K562 (cell line): Measurements from ENCODE around the gene GLCCI1. TPM values are rescaled to one million over a fixed set of nuclear protein-coding genes. Genes with fewer than 3 reads are reported as not detected.

ENCODE experiments used
- ATAC-seq: fragments of 200-7000 bp; cut with Tn5 transposase; 3 replicates; pipeline ENCODE4 v1.9.1; 2020; ENCODE audit warnings: moderate library complexity
- BruUV-seq: library from RNA; stranded (reverse); fragments of 400-500 nt; replicated peaks from 2 replicates; lab custom pipeline; 2021; lab: Mats Ljungman, UMichigan
- CTCF ChIA-PET: fragments of 300-600 bp; formaldehyde crosslinking; extraction: SDS; loops from one replicate; lab custom pipeline; 2021; ENCODE audit warnings: low intra/inter-chr PET ratio; lab: Yijun Ruan, JAX
- POLR2A ChIA-PET: fragments of 300-600, 350-650 bp; sonication (Branson Sonifier 250); formaldehyde crosslinking; extraction: SDS; loops from one replicate; lab custom pipeline; 2021; ENCODE audit warnings: antibody characterized with exemption, inconsistent platforms; lab: Yijun Ruan, JAX
- DNase-seq, 4 experiments: peaks; one replicate each; pipeline versions ENCODE4 v3.0.0 to v3.0.0-alpha.2; 2011 to 2018; ENCODE audit warnings: low spot score in 3 of 4, mixed read lengths in 3 of 4; ENCODE audit errors: extremely low read depth in 1 of 4
- FAIRE-seq: peaks from 2 replicates; lab custom pipeline; 2011; peaks lifted over from hg19 to GRCh38; lab: Jason Lieb, UNC
- H2AFZ ChIP-seq: 2 replicates; pipeline ENCODE4 v1.6.0; 2011; ENCODE audit warnings: low read depth, low read length, control low read depth, inconsistent platforms
- H3K27ac ChIP-seq: fragments of 200-600 bp; 3 replicates; pipeline ENCODE4 v1.8.0; 2011; ENCODE audit warnings: low read depth, mild to moderate bottlenecking, control low read depth, inconsistent platforms, low read length, moderate library complexity, mixed read lengths; ENCODE audit errors: extremely low read depth
- H3K27me3 ChIP-seq, 2 experiments: fragments of 300-600 bp in 1 of 2; 2 replicates in 1 of 2; 3 replicates in 1 of 2; pipeline versions ENCODE4 v1.6.0 to v1.8.0; 2011; ENCODE audit warnings: inconsistent platforms in 2 of 2, low read length in 2 of 2, mild to moderate bottlenecking in 1 of 2, mixed read lengths in 1 of 2, moderate library complexity in 1 of 2; ENCODE audit not compliant: control insufficient read depth in 2 of 2, insufficient read depth in 2 of 2
- H3K36me3 ChIP-seq: fragments of 300-600 bp; 3 replicates; pipeline ENCODE4 v1.8.0; 2011; ENCODE audit warnings: mild to moderate bottlenecking, low read length, inconsistent platforms; ENCODE audit not compliant: control insufficient read depth, insufficient read depth
- H3K4me1 ChIP-seq, 2 experiments: fragments of 200-600 bp in 1 of 2; replicated peaks in 1 of 2; 2 replicates in 1 of 2; 3 replicates in 1 of 2; pipeline versions ENCODE4 v1.5.1 to v1.8.0; 2011; ENCODE audit warnings: inconsistent platforms in 2 of 2, low read length in 2 of 2, mild to moderate bottlenecking in 1 of 2, mixed read lengths in 1 of 2, moderate library complexity in 1 of 2; ENCODE audit not compliant: control insufficient read depth in 2 of 2, insufficient read depth in 2 of 2
- H3K4me2 ChIP-seq: 2 replicates; pipeline ENCODE4 v1.6.1; 2011; ENCODE audit warnings: low read length, control low read depth, inconsistent platforms, mixed read lengths; ENCODE audit not compliant: insufficient read depth
- H3K4me3 ChIP-seq: fragments of 200-600 bp; sonication (generic), shearing (Covaris generic); 2 replicates; pipeline ENCODE4 v1.5.1; 2016; ENCODE audit warnings: control low read depth, inconsistent platforms
- H3K79me2 ChIP-seq: fragments of 200-600 bp; 3 replicates; pipeline ENCODE4 v1.8.0; 2011; ENCODE audit warnings: low read length, inconsistent platforms; ENCODE audit not compliant: control insufficient read depth, insufficient read depth
- H3K9ac ChIP-seq, 2 experiments: 2 replicates each; pipeline versions ENCODE4 v1.6.0 to v1.6.1; 2011; ENCODE audit warnings: low read depth in 2 of 2, low read length in 2 of 2, control low read depth in 1 of 2, inconsistent platforms in 1 of 2, mild to moderate bottlenecking in 1 of 2, mixed read lengths in 1 of 2; ENCODE audit not compliant: insufficient read depth in 1 of 2
- H3K9me1 ChIP-seq: one replicate; pipeline ENCODE4 v1.6.0; 2011; ENCODE audit warnings: inconsistent platforms, mild to moderate bottlenecking, low read length, moderate library complexity; ENCODE audit not compliant: control insufficient read depth, insufficient read depth
- H3K9me3 ChIP-seq: replicated peaks from 2 replicates; pipeline ENCODE4 v1.5.1; 2011; ENCODE audit warnings: low read depth, low read length, inconsistent platforms; ENCODE audit not compliant: control insufficient read depth, insufficient read depth
- H4K20me1 ChIP-seq: replicated peaks from 2 replicates; pipeline ENCODE4 v1.6.1; 2011; ENCODE audit warnings: low read length, inconsistent platforms, mixed read lengths; ENCODE audit not compliant: control insufficient read depth, insufficient read depth
- C11orf30 ChIP-seq: fragments of 450-650 bp; IDR thresholded peaks from 2 replicates; pipeline ENCODE4 v1.6.1; 2016; ENCODE audit warnings: low read depth, mild to moderate bottlenecking
- ETS1 ChIP-seq: conservative IDR thresholded peaks from 2 replicates; pipeline ENCODE4 v1.6.1; 2011; ENCODE audit warnings: low read depth, mild to moderate bottlenecking, low read length; ENCODE audit not compliant: control insufficient read depth
- JUNB ChIP-seq: fragments of 450-650 bp; formaldehyde crosslinking; conservative IDR thresholded peaks from 2 replicates; pipeline ENCODE4 v1.4.0; 2020; ENCODE audit warnings: mild to moderate bottlenecking
- KDM4B ChIP-seq, 2 experiments: fragments of 450-650 bp in 1 of 2; sonication (generic) in 1 of 2; IDR thresholded peaks; 2 replicates each; pipeline ENCODE4 v1.6.1; 2016 to 2017; ENCODE audit warnings: borderline replicate concordance in 2 of 2, antibody characterized with exemption in 1 of 2, low read depth in 1 of 2, mild to moderate bottlenecking in 1 of 2
- MED1 ChIP-seq: sonication (generic); formaldehyde crosslinking; IDR thresholded peaks from 2 replicates; pipeline ENCODE4 v1.8.1; 2023; ENCODE audit warnings: missing genetic modification reagents, borderline replicate concordance
- XRCC4 ChIP-seq: IDR thresholded peaks from one replicate; pipeline ENCODE4 v1.6.1; 2011; ENCODE audit not compliant: insufficient read depth, insufficient read length; ENCODE audit errors: extremely low read depth
- ZNF121 ChIP-seq: sonication (generic); formaldehyde crosslinking; conservative IDR thresholded peaks from 2 replicates; pipeline ENCODE4 v1.8.0; 2022; ENCODE audit warnings: missing genetic modification reagents
- ZNF316 ChIP-seq: fragments of 450-650 bp; IDR thresholded peaks from 2 replicates; pipeline ENCODE4 v1.6.1; 2016
- ZNF398 ChIP-seq: fragments of 250-450 bp; sonication (Bioruptor Pico); IDR thresholded peaks from 2 replicates; pipeline ENCODE4 v1.8.0; 2021; ENCODE audit warnings: moderate library complexity, mild to moderate bottlenecking, inconsistent platforms
- ZNF766 ChIP-seq: fragments of 200-800 bp; sonication (Bioruptor generic); conservative IDR thresholded peaks from 2 replicates; pipeline ENCODE4 v1.6.1; 2016; ENCODE audit warnings: missing genetic modification characterization, missing compliant biosample characterization
- WGBS: fragments of 100-300 bp; shearing (Covaris generic); methylation state at CpG from one replicate; pipeline ENCODE4 v1.1.6; 2016; ENCODE audit warnings: low coverage, mixed read lengths; ENCODE audit not compliant: insufficient coverage; ENCODE audit errors: missing lambda C conversion rate; 5-methylcytosine and 5-hydroxymethylcytosine counted together
- in situ Hi-C: fragments of 300-500 bp; cut with MboI; formaldehyde crosslinking; loops from 4 replicates; pipeline ENCODE4 v1.15.0; 2018; ENCODE audit warnings: inconsistent platforms, mixed read lengths
- intact Hi-C: fragments of 100-400 bp; cut with micrococcal nuclease; formaldehyde crosslinking; loops from 2 replicates; pipeline ENCODE4 v1.14.2; 2022
- polyA plus RNA-seq, 8 experiments: library from polyadenylated mRNA; depleted of rRNA in 4 of 8; stranded (reverse) in 5 of 8; unstranded in 3 of 8; fragments of >200 nt; fragmentation: Nextera tagmentation in 2 of 8; fragmentation: Illumina TruSeq in 1 of 8; extraction: Ambion mirVana in 2 of 8; extraction: Trizol in 1 of 8; gene quantifications; 2 replicates each; pipeline versions ENCODE4 v1.2.1 to v1.2.3, GENCODE V29; 2011 to 2014; ENCODE audit warnings: inconsistent platforms in 1 of 8, missing spikeins in 1 of 8
- total RNA-seq, 7 experiments: library from RNA; depleted of rRNA in 6 of 7; stranded (reverse); fragments of >200 nt in 6 of 7; fragmentation: Illumina TruSeq in 2 of 7; extraction: Trizol in 2 of 7; gene quantifications; 2 replicates each; pipeline versions ENCODE4 v1.2.1 to v1.2.3, GENCODE V29; 2011 to 2021; ENCODE audit warnings: low replicate concordance in 1 of 7
- TF ChIP-seq, protein P1 (sequence below): fragments of 450-650 bp; IDR thresholded peaks from 2 replicates; pipeline ENCODE4 v1.7.0; 2016; ENCODE audit warnings: borderline replicate concordance
- TF ChIP-seq, protein P2 (sequence below): sonication (generic); formaldehyde crosslinking; IDR thresholded peaks from 2 replicates; pipeline ENCODE4 v1.5.0; 2020; ENCODE audit warnings: missing genetic modification reagents

GLCCI1 gene
- total and polyA plus RNA-seq, 9 of the 15 experiments (the other 6 are each of a cell fraction or from before 2014, with no cell fraction given): 2.7 to 11.9 (median 7.2) TPM

DNA sequence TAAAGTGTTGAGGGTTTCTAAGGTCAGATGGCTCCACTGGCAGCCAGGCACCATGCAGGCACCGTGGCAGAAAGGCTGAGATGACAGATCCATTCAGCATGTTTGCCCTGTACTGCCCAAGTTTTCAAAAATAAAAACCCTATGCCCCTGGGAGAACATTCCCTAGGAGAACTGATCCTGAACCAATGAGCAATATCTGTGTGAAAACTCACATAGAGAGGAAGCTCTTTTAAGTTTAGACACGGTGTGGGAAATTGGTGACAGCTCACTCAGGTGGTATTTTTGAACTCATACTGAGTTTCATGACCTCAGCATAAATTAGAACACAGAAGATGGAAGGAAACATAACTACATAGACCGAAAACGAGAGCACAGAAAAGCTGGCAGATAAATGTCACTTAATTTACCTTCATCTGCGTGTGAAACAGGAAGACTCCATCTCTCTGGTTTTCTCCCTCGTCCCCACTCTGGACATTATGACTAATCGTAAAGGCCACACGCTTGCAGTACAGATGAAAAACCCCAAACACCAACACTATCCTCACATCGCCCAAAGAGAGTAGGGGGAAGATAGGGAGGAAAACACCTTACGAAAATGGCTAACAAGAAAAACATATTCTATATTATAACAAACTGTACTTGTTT is 165.6 kb downstream of the GLCCI1 start:
- peak overlapping the region; percentile 27 for H2AFZ ChIP-seq
- H3K79me2 ChIP-seq: no peaks in the 10 kb centered on the region
- ATAC-seq: no peak
- no peaks in the 10 kb centered on the region for H3K9me3 ChIP-seq
- H3K27ac ChIP-seq: no peak overlapping the region; the same call in 2 of the 3 replicates
- peak in 1 of 4 experiments; percentile 22 for DNase-seq
- ChIA-PET CTCF (no interaction called here), POLR2A (interaction anchor here (0.8 to 1.5 kb wide), 2 partner anchors 10 to 65 kb away, joined by 3 to 4 read pairs; no protein-coding TSS in a partner anchor)
- no peaks in the 10 kb centered on the region for H3K27me3 ChIP-seq
- 45% methylated on average over 10 of the region's 10 CpGs for WGBS
- H3K4me3 ChIP-seq: no peak overlapping the region
- H3K36me3 ChIP-seq: no peaks in the 10 kb centered on the region
- in situ Hi-C loops: no loop called here
- intact Hi-C loops: no loop called here
- no peak overlapping the region for H3K4me2 ChIP-seq
- no peak for FAIRE-seq
- no peak overlapping the region for H3K9ac ChIP-seq
- H3K9me1 ChIP-seq: no peaks in the 10 kb centered on the region
- no peaks in the 10 kb centered on the region for H4K20me1 ChIP-seq
- no TSS peak for BruUV-seq
- H3K4me1 ChIP-seq: peaks cover 5 to 35% of the 10 kb centered on the region in 2 experiments; a peak in 4 of 5 replicates
- TF ChIP-seq MED1 (CRISPR knock-in tag) (no peak), XRCC4 (no peak), ZNF766 (CRISPR knock-in tag) (no peak), ZNF316 (peak; percentile 79), JUNB (no peak), ZNF398 (no peak), C11orf30 (peak; percentile 35; the same call in 1 of the 2 replicates), KDM4B (IDR thresholded peaks at IDR 0.05; ENCODE audit: borderline replicate concordance in 2 of 2, low read depth in 1 of 2) (no peak), ETS1 (no peak), ZNF121 (CRISPR knock-in tag) (no peak)
- TF ChIP-seq, protein P1, sequence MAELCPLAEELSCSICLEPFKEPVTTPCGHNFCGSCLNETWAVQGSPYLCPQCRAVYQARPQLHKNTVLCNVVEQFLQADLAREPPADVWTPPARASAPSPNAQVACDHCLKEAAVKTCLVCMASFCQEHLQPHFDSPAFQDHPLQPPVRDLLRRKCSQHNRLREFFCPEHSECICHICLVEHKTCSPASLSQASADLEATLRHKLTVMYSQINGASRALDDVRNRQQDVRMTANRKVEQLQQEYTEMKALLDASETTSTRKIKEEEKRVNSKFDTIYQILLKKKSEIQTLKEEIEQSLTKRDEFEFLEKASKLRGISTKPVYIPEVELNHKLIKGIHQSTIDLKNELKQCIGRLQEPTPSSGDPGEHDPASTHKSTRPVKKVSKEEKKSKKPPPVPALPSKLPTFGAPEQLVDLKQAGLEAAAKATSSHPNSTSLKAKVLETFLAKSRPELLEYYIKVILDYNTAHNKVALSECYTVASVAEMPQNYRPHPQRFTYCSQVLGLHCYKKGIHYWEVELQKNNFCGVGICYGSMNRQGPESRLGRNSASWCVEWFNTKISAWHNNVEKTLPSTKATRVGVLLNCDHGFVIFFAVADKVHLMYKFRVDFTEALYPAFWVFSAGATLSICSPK: no peak
- TF ChIP-seq, protein P2, sequence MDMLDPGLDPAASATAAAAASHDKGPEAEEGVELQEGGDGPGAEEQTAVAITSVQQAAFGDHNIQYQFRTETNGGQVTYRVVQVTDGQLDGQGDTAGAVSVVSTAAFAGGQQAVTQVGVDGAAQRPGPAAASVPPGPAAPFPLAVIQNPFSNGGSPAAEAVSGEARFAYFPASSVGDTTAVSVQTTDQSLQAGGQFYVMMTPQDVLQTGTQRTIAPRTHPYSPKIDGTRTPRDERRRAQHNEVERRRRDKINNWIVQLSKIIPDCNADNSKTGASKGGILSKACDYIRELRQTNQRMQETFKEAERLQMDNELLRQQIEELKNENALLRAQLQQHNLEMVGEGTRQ: no peak
